ENCODE measurements around the gene UGT1A3.

UGT1A3 gene

DNA sequence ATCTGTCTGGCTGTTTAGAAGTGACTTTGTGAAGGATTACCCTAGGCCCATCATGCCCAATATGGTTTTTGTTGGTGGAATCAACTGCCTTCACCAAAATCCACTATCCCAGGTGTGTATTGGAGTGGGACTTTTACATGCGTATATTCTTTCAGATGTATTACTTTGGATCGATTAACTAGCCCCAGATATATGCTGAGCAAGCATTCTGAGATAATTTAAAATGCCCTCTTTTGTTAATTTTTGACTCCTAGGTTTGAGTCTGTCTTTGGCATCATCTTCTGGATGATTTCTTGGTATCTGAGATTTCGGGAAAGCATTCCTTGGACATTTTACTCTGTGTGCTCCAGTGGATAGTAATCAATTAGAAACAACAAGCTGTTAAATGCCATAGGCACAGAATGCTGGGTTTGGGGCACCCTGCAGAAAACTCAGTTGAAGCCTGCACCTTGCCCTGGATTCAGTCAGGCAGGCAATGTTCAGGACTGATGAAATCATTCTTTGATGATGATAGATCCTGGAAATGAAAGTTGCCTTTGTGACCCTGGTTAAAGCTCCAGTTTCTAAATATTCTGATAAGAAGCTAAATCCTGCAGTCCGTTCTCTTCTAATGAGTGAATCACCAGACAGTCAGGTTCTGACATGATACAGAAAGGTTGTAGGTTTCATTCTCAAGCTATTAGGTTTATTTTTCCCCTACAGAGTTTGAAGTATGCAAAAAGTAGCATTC lies 32.4 kb downstream of the UGT1A3 start:
- no peak for TF ChIP-seq POLR2AphosphoS5 (IDR thresholded peaks at IDR 0.05; ENCODE audit: low read depth, low read length)
- TF ChIP-seq, protein P1, sequence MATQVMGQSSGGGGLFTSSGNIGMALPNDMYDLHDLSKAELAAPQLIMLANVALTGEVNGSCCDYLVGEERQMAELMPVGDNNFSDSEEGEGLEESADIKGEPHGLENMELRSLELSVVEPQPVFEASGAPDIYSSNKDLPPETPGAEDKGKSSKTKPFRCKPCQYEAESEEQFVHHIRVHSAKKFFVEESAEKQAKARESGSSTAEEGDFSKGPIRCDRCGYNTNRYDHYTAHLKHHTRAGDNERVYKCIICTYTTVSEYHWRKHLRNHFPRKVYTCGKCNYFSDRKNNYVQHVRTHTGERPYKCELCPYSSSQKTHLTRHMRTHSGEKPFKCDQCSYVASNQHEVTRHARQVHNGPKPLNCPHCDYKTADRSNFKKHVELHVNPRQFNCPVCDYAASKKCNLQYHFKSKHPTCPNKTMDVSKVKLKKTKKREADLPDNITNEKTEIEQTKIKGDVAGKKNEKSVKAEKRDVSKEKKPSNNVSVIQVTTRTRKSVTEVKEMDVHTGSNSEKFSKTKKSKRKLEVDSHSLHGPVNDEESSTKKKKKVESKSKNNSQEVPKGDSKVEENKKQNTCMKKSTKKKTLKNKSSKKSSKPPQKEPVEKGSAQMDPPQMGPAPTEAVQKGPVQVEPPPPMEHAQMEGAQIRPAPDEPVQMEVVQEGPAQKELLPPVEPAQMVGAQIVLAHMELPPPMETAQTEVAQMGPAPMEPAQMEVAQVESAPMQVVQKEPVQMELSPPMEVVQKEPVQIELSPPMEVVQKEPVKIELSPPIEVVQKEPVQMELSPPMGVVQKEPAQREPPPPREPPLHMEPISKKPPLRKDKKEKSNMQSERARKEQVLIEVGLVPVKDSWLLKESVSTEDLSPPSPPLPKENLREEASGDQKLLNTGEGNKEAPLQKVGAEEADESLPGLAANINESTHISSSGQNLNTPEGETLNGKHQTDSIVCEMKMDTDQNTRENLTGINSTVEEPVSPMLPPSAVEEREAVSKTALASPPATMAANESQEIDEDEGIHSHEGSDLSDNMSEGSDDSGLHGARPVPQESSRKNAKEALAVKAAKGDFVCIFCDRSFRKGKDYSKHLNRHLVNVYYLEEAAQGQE (IDR thresholded peaks at IDR 0.05; ENCODE audit: insufficient read depth in 1 of 2, low read depth in 2 of 2, low read length in 2 of 2): no peak
- no peak for TF ChIP-seq TAF1 (IDR thresholded peaks at IDR 0.05; ENCODE audit: borderline replicate concordance, insufficient read depth, low read length)
- no peak for TF ChIP-seq FOXP2 (optimal IDR thresholded peaks at IDR 0.05; ENCODE audit: borderline replicate concordance, extremely low read depth, extremely low read length, insufficient read depth)

DNA sequence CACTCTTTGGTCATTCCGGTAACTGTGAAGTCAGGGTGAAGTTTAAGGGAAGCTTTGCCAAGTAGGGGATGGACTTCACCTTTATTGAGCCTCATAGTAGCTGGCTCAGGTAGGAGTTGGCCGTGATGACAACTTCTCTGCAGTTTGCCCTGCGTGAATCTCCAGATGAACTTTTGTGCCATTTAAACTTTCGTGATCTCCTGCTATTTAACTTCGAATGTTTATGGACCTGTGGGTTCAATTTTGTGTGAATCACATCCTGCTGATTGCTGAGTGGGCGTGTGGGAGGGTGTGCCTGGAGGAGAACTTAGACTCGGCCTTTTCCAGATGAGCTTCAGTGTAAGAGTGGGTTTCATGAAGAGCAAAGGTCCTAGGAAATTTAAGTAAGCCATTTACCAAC lies 35.4 kb downstream of the UGT1A3 start:
- TF ChIP-seq TAF1 (IDR thresholded peaks at IDR 0.05; ENCODE audit: borderline replicate concordance, insufficient read depth, low read length) (no peak), POLR2AphosphoS5 (IDR thresholded peaks at IDR 0.05; ENCODE audit: low read depth, low read length) (no peak)

DNA sequence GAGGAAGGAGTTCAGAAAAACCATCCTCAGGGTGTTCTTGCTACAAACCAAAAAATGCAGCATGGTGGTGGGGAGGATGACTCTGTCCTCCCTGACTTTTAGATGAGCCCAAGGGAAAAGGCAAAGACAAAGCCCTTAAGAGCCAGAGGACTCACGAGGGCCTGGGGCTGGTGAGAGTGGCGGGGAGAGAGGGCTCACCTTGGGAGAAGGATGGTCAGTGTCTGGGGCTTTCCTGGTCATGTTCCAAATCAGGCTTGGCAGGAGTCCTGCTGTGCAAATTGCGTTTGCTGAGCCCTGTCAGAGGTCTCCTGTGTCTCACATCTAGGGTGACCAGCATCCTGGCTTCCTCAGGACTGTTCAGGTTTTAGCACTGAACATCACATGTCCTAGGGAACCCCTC lies 35.9 kb downstream of the UGT1A3 start:
- TF ChIP-seq FOXP2 (optimal IDR thresholded peaks at IDR 0.05; ENCODE audit: borderline replicate concordance, extremely low read depth, extremely low read length, insufficient read depth) (no peak), POLR2AphosphoS5 (IDR thresholded peaks at IDR 0.05; ENCODE audit: low read depth, low read length) (no peak), SIN3A (IDR thresholded peaks at IDR 0.05; ENCODE audit: borderline replicate concordance, insufficient read depth, low read length) (no peak), TAF1 (IDR thresholded peaks at IDR 0.05; ENCODE audit: borderline replicate concordance, insufficient read depth, low read length) (no peak)
- TF ChIP-seq, protein P1 (IDR thresholded peaks at IDR 0.05; ENCODE audit: insufficient read depth in 1 of 2, low read depth in 2 of 2, low read length in 2 of 2): no peak

DNA sequence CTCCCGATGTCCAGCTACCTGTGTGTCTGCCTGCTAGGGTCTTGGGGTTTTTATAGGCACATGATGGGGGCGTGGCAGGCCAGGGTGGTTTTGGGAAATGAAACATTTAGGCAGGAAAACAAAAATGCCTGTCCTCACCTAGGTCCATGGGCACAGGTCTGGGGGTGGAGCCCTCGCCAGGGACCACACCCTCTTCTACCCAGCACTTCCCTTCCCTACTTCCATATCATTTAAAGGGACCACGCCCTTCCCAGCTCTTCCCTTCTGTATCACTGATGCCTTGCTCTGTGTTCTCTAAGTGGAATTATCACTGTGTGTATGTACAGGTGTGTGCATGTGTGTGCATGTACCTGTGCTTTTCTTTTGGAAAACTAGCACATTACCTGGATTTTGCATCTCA lies 37.6 kb downstream of the UGT1A3 start:
- TF ChIP-seq SIN3A (IDR thresholded peaks at IDR 0.05; ENCODE audit: borderline replicate concordance, insufficient read depth, low read length): no peak
- TF ChIP-seq, protein P1 (IDR thresholded peaks at IDR 0.05; ENCODE audit: insufficient read depth in 1 of 2, low read depth in 2 of 2, low read length in 2 of 2): no peak
- no peak for TF ChIP-seq FOXP2 (optimal IDR thresholded peaks at IDR 0.05; ENCODE audit: borderline replicate concordance, extremely low read depth, extremely low read length, insufficient read depth)
- no peak for TF ChIP-seq TAF1 (IDR thresholded peaks at IDR 0.05; ENCODE audit: borderline replicate concordance, insufficient read depth, low read length)
- no peak for TF ChIP-seq POLR2AphosphoS5 (IDR thresholded peaks at IDR 0.05; ENCODE audit: low read depth, low read length)

DNA sequence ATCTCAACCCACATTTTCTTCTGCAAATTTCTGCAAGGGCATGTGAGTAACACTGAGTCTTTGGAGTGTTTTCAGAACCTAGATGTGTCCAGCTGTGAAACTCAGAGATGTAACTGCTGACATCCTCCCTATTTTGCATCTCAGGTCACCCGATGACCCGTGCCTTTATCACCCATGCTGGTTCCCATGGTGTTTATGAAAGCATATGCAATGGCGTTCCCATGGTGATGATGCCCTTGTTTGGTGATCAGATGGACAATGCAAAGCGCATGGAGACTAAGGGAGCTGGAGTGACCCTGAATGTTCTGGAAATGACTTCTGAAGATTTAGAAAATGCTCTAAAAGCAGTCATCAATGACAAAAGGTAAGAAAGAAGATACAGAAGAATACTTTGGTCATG lies 39.2 kb downstream of the UGT1A3 start:
- TF ChIP-seq POLR2AphosphoS5 (IDR thresholded peaks at IDR 0.05; ENCODE audit: low read depth, low read length) (no peak), TAF1 (IDR thresholded peaks at IDR 0.05; ENCODE audit: borderline replicate concordance, insufficient read depth, low read length) (no peak), SIN3A (IDR thresholded peaks at IDR 0.05; ENCODE audit: borderline replicate concordance, insufficient read depth, low read length) (no peak), FOXP2 (optimal IDR thresholded peaks at IDR 0.05; ENCODE audit: borderline replicate concordance, extremely low read depth, extremely low read length, insufficient read depth) (no peak)
- TF ChIP-seq, protein P1 (IDR thresholded peaks at IDR 0.05; ENCODE audit: insufficient read depth in 1 of 2, low read depth in 2 of 2, low read length in 2 of 2): no peak
